K562 (cell line): ENCODE results near the gene UQCRC1. TPM values are rescaled to one million over a fixed set of nuclear protein-coding genes. Genes with fewer than 3 reads are reported as not detected.

Experiments
- ATF6 ChIP-seq: sonication (generic); formaldehyde crosslinking; IDR thresholded peaks from 2 replicates; pipeline ENCODE4 v1.4.0; 2020; ENCODE audit warnings: mild to moderate bottlenecking, missing genetic modification reagents
- CEBPG ChIP-seq, 3 experiments: fragments of 200-800 bp in 1 of 3; sonication (Bioruptor generic) in 1 of 3; sonication (generic) in 1 of 3; formaldehyde crosslinking in 1 of 3; IDR thresholded peaks in 2 of 3; conservative IDR thresholded peaks in 1 of 3; 2 replicates each; pipeline versions ENCODE4 v1.6.1 to v1.8.0; 2016 to 2022; ENCODE audit warnings: missing compliant biosample characterization in 2 of 3, missing genetic modification characterization in 2 of 3, mild to moderate bottlenecking in 1 of 3, missing genetic modification reagents in 1 of 3
- DIDO1 ChIP-seq: fragments of 450-650 bp; IDR thresholded peaks from 2 replicates; pipeline ENCODE4 v1.6.1; 2016; ENCODE audit warnings: low read depth, missing biosample characterization, missing genetic modification characterization
- ETS2 ChIP-seq: IDR thresholded peaks from 2 replicates; pipeline ENCODE4 v1.6.1; 2016; ENCODE audit warnings: borderline replicate concordance, missing genetic modification characterization, mild to moderate bottlenecking, moderate library complexity, missing compliant biosample characterization; ENCODE audit not compliant: poor library complexity, severe bottlenecking
- HBP1 ChIP-seq: fragments of 450-650 bp; formaldehyde crosslinking; IDR thresholded peaks from 2 replicates; pipeline ENCODE4 v1.4.0; 2022; ENCODE audit warnings: missing genetic modification characterization
- HSF4 ChIP-seq: fragments of 250-450 bp; sonication (Bioruptor Pico); IDR thresholded peaks from 2 replicates; pipeline ENCODE4 v2.1.2; 2022; ENCODE audit warnings: mild to moderate bottlenecking, moderate library complexity, borderline replicate concordance
- MAFG ChIP-seq: fragments of 450-650 bp; conservative IDR thresholded peaks from 2 replicates; pipeline ENCODE4 v1.6.1; 2016; ENCODE audit warnings: missing genetic modification characterization, missing compliant biosample characterization
- MIER1 ChIP-seq: fragments of 450-650 bp; IDR thresholded peaks from 2 replicates; pipeline ENCODE4 v1.6.1; 2016; ENCODE audit warnings: antibody characterized with exemption, mild to moderate bottlenecking, low read depth
- NFE2L1 ChIP-seq: fragments of 450-650 bp; IDR thresholded peaks from 2 replicates; pipeline ENCODE4 v1.6.1; 2016; ENCODE audit warnings: missing genetic modification characterization, low read depth, mild to moderate bottlenecking, missing compliant biosample characterization, moderate library complexity, borderline replicate concordance
- PREB ChIP-seq: sonication (generic); formaldehyde crosslinking; IDR thresholded peaks from 2 replicates; pipeline ENCODE4 v1.8.1; 2023; ENCODE audit warnings: mild to moderate bottlenecking, missing genetic modification reagents
- PRMT5 ChIP-seq: sonication (generic); formaldehyde crosslinking; IDR thresholded peaks from 2 replicates; pipeline ENCODE4 v1.5.0; 2020; ENCODE audit warnings: missing genetic modification reagents
- RFX5 ChIP-seq: IDR thresholded peaks from 2 replicates; pipeline ENCODE4 v1.6.1; 2011; ENCODE audit warnings: low read depth, mild to moderate bottlenecking, improper control_type of control experiment, low read length
- SIN3B ChIP-seq: fragments of 450-650 bp; IDR thresholded peaks from 2 replicates; pipeline ENCODE4 v1.6.1; 2017; ENCODE audit warnings: low read depth, mild to moderate bottlenecking, moderate library complexity
- TCF15 ChIP-seq: fragments of 250-450 bp; sonication (Bioruptor Pico); IDR thresholded peaks from 2 replicates; pipeline ENCODE4 v1.8.0; 2022; ENCODE audit warnings: moderate library complexity, mild to moderate bottlenecking, inconsistent platforms
- USF2 ChIP-seq: sonication (generic); formaldehyde crosslinking; IDR thresholded peaks from 2 replicates; pipeline ENCODE4 v1.5.0; 2020; ENCODE audit warnings: missing genetic modification reagents
- ZBTB17 ChIP-seq: fragments of 450-650 bp; formaldehyde crosslinking; IDR thresholded peaks from 2 replicates; pipeline ENCODE4 v1.4.0; 2020; ENCODE audit warnings: mild to moderate bottlenecking
- ZC3H8 ChIP-seq: fragments of 450-650 bp; IDR thresholded peaks from 2 replicates; pipeline ENCODE4 v1.6.1; 2017
- ZNF165 ChIP-seq: fragments of 250-450 bp; sonication (Bioruptor Pico); IDR thresholded peaks from 2 replicates; pipeline ENCODE4 v1.4.0; 2020; ENCODE audit warnings: borderline replicate concordance
- ZNF445 ChIP-seq: fragments of 250-450 bp; sonication (Bioruptor Pico); IDR thresholded peaks from 2 replicates; pipeline ENCODE4 v1.4.0; 2020; ENCODE audit warnings: low read depth, mild to moderate bottlenecking, moderate library complexity
- ZNF79 ChIP-seq: fragments of 250-450 bp; sonication (Bioruptor Pico); IDR thresholded peaks from 2 replicates; pipeline ENCODE4 v1.4.0; 2020; ENCODE audit warnings: low read depth, mild to moderate bottlenecking, moderate library complexity
- ZNF830 ChIP-seq: fragments of 250-450 bp; sonication (Bioruptor Pico); IDR thresholded peaks from 2 replicates; pipeline ENCODE4 v1.5.0; 2021; ENCODE audit warnings: mild to moderate bottlenecking
- polyA plus RNA-seq, 8 experiments: library from polyadenylated mRNA; depleted of rRNA in 4 of 8; stranded (reverse) in 5 of 8; unstranded in 3 of 8; fragments of >200 nt; fragmentation: Nextera tagmentation in 2 of 8; fragmentation: Illumina TruSeq in 1 of 8; extraction: Ambion mirVana in 2 of 8; extraction: Trizol in 1 of 8; gene quantifications; 2 replicates each; pipeline versions ENCODE4 v1.2.1 to v1.2.3, GENCODE V29; 2011 to 2014; ENCODE audit warnings: inconsistent platforms in 1 of 8, missing spikeins in 1 of 8
- total RNA-seq, 7 experiments: library from RNA; depleted of rRNA in 6 of 7; stranded (reverse); fragments of >200 nt in 6 of 7; fragmentation: Illumina TruSeq in 2 of 7; extraction: Trizol in 2 of 7; gene quantifications; 2 replicates each; pipeline versions ENCODE4 v1.2.1 to v1.2.3, GENCODE V29; 2011 to 2021; ENCODE audit warnings: low replicate concordance in 1 of 7

The UQCRC1 gene
- total and polyA plus RNA-seq, 9 of the 15 experiments (the other 6 are each of a cell fraction or from before 2014, with no cell fraction given), result 125 to 424 (median 268) TPM

GRCh38 chr3:48609088-48610005, at the start of gene UQCRC1 (continued):
- TF ChIP-seq ZNF79 (CRISPR knock-in tag) (no peak), ZNF445 (CRISPR knock-in tag) (no peak), SIN3B (peak; percentile 91), MAFG (tag) (no peak), PREB (CRISPR knock-in tag) (no peak), CEBPG (CRISPR knock-in tag; IDR thresholded peaks at IDR 0.05) (no peak), CEBPG (tag; conservative IDR thresholded peaks at IDR 0.05 in 1 of 2, IDR thresholded peaks at IDR 0.05 in 1 of 2) (no peak), ZBTB17 (CRISPR knock-in tag) (no peak; the same call in 1 of the 2 replicates), MIER1 (no peak), ATF6 (CRISPR knock-in tag) (0 out of 2 replicates have a peak, but pooled peaks have one; percentile 49), HBP1 (0 out of 2 replicates have a peak, but pooled peaks have one; percentile 44), RFX5 (no peak), HSF4 (no peak), TCF15 (CRISPR knock-in tag) (no peak), PRMT5 (no peak), ZNF830 (CRISPR knock-in tag) (no peak), ZNF165 (CRISPR knock-in tag) (no peak), USF2 (CRISPR knock-in tag) (no peak), DIDO1 (tag) (no peak), ETS2 (no peak), ZC3H8 (no peak), NFE2L1 (tag) (no peak)
